Omental fat pad (tissue), 4 donors: ENCODE results near the gene TSHZ1. TPM values are rescaled to one million over a fixed set of nuclear protein-coding genes. Genes with fewer than 3 reads are reported as not detected.

Experiments
- ATAC-seq: fragments of 150-250 bp; one replicate; pipeline ENCODE4 v1.9.1; 2016; ENCODE audit warnings: mild to moderate bottlenecking, moderate library complexity; ENCODE audit not compliant: low FRiP score
- DNase-seq: peaks from one replicate; pipeline ENCODE4 v3.0.0-alpha.2; 2019; ENCODE audit warnings: low spot score
- CTCF ChIP-seq, 3 donors: fragments of 450-650 bp; IDR thresholded peaks; one replicate each; pipeline ENCODE4 v1.5.1; 2016 to 2017; ENCODE audit warnings: antibody characterized with exemption in 3 of 3, mild to moderate bottlenecking in 3 of 3, moderate library complexity in 2 of 3
- total RNA-seq, 4 donors: library from RNA; depleted of rRNA; stranded (reverse); fragments of >200 nt; gene quantifications; one replicate each; pipeline ENCODE4 v1.1.0, GENCODE V29; 2016

The TSHZ1 gene
- total RNA-seq, 4 donors from 2014 or later, result 11.6 to 18.4 (median 13.7) TPM

GRCh38 chr18:75261430-75262223, 51.0 kb downstream of the TSHZ1 start:
- no peak for ATAC-seq
- TF ChIP-seq CTCF (IDR thresholded peaks at IDR 0.05), result no peak

GRCh38 chr18:75262511-75262910, 51.9 kb downstream of the TSHZ1 start:
- DNase-seq, result no peak
- ATAC-seq, result no peak
- no peak for TF ChIP-seq CTCF (IDR thresholded peaks at IDR 0.05)

More at GRCh38 chr18:75261430-75262223, 51.0 kb downstream of the TSHZ1 start:
- no peak for DNase-seq

GRCh38 chr18:75264195-75264594, 53.6 kb downstream of the TSHZ1 start:
- ATAC-seq, result no peak
- no peak for DNase-seq
- TF ChIP-seq CTCF (IDR thresholded peaks at IDR 0.05), result no peak

GRCh38 chr18:75264926-75265597, 54.5 kb downstream of the TSHZ1 start:
- no peak for ATAC-seq
- no peak for DNase-seq
- no peak for TF ChIP-seq CTCF (IDR thresholded peaks at IDR 0.05)

GRCh38 chr18:75265872-75266271, 55.3 kb downstream of the TSHZ1 start:
- DNase-seq, result no peak
- no peak for ATAC-seq
- no peak for TF ChIP-seq CTCF (IDR thresholded peaks at IDR 0.05)

GRCh38 chr18:75267643-75268363, 57.2 kb downstream of the TSHZ1 start:
- no peak for TF ChIP-seq CTCF (IDR thresholded peaks at IDR 0.05)
- ATAC-seq, result no peak
- no peak for DNase-seq
